Thyroid gland (tissue), 4 donors: ENCODE results near the gene WDR31.

Source experiments
- CTCF ChIP-seq, 6 experiments: fragments of 200-600 bp in 3 of 6; fragments of 450-650 bp in 3 of 6; sonication (generic) in 3 of 6; IDR thresholded peaks; one replicate each; pipeline ENCODE4 v1.5.1; 2016 to 2019; ENCODE audit warnings: antibody characterized with exemption in 6 of 6, mild to moderate bottlenecking in 2 of 6, inconsistent platforms in 1 of 6, moderate library complexity in 1 of 6
- POLR2A ChIP-seq, 2 donors: fragments of 450-650 bp; IDR thresholded peaks; one replicate each; pipeline ENCODE4 v1.6.1; 2017; ENCODE audit warnings: antibody characterized with exemption in 2 of 2, mild to moderate bottlenecking in 2 of 2, moderate library complexity in 1 of 2

DNA sequence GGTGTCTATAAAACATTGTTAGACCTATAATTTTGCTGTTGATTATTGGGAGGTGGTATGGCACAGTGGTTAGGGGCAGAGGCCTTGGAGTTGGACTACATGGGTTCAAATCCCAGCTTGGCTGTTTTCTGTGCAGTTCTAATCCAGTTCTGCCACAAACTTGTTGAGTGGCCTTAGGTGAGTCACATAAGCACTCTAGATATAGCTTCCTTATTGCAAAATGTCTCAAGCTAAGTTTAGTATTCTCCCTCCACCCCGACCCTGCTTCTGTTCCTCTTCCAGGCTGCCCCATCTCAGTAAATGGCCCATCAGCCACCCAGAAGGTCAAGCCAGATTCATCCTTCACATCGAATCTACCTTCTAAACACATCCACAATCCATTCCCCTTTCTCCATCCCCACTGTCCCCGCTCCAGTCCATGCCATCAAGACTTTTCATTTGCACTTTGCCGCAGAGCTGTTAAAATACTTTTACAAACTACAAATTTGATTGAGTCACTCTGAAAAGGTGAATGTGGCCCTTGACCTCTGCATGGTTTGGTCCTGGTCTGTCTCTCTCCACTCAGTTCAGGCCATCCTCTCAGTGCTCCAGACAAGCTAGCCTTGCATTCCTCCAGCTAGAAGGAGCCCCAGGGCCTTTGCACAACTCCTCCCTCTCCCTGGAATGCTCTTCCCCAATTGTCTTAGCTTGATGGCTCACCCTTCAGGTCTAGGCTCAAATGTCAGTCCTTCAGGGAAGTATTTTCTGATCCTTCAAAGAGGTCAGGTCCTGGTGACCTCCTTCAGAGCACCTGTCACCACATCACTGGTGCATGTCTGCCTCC lies 46.7 kb upstream of the WDR31 start:
- TF ChIP-seq CTCF (IDR thresholded peaks at IDR 0.05) (no peak), POLR2A (IDR thresholded peaks at IDR 0.05) (no peak)
